Activated B cell treated with CpG ODN at 0.5 μM for 24 hours (primary cell): ENCODE measurements around the gene DACT2. TPM values are rescaled to one million over a fixed set of nuclear protein-coding genes. Genes with fewer than 3 reads are reported as not detected.

ENCODE experiments used
- ATAC-seq: fragments of 200-7000 bp; cut with Tn5 transposase; one replicate; pipeline ENCODE4 v1.10.0; 2021; ENCODE audit warnings: low read depth, mild to moderate bottlenecking, moderate library complexity
- CTCF ChIA-PET: fragments of 350-600 bp; sonication (Branson Sonifier 250); formaldehyde crosslinking; loops from one replicate; lab custom pipeline; 2021; ENCODE audit warnings: antibody characterized with exemption; lab: Charles Lee
- POLR2A ChIA-PET: fragments of 350-600 bp; sonication (Branson Sonifier 250); formaldehyde crosslinking; loops from one replicate; lab custom pipeline; 2021; ENCODE audit warnings: antibody characterized with exemption; lab: Charles Lee
- DNase-seq: peaks from one replicate; pipeline ENCODE4 v3.0.0; 2022
- H3K27ac Mint-ChIP-seq: one replicate; pipeline ENCODE4 v1.8.0; 2020; ENCODE audit warnings: mixed read lengths
- H3K27me3 Mint-ChIP-seq: one replicate; pipeline ENCODE4 v1.8.0; 2021; ENCODE audit warnings: mixed read lengths
- H3K36me3 Mint-ChIP-seq: one replicate; pipeline ENCODE4 v1.8.0; 2021; ENCODE audit warnings: low read depth, mixed read lengths
- H3K4me1 Mint-ChIP-seq: one replicate; pipeline ENCODE4 v1.8.0; 2021; ENCODE audit warnings: mixed read lengths
- H3K4me3 Mint-ChIP-seq: one replicate; pipeline ENCODE4 v1.8.0; 2020; ENCODE audit warnings: mild to moderate bottlenecking, mixed read lengths
- H3K9me3 Mint-ChIP-seq: one replicate; pipeline ENCODE4 v1.8.0; 2020; ENCODE audit warnings: mixed read lengths
- intact Hi-C: fragments of 100-400 bp; cut with micrococcal nuclease; formaldehyde crosslinking; loops from one replicate; pipeline ENCODE4 v1.15.1; 2024
- total RNA-seq: library from RNA; stranded (reverse); gene quantifications from 2 replicates; pipeline ENCODE4 v1.2.3, GENCODE V29; 2022
- TF ChIP-seq, protein P1 (sequence below): fragments of 200-600 bp; IDR thresholded peaks from one replicate; pipeline ENCODE4 v1.8.0; 2022; ENCODE audit warnings: antibody characterized with exemption, mild to moderate bottlenecking

Gene DACT2
- total RNA-seq, 1 donor from 2014 or later: not detected

DNA sequence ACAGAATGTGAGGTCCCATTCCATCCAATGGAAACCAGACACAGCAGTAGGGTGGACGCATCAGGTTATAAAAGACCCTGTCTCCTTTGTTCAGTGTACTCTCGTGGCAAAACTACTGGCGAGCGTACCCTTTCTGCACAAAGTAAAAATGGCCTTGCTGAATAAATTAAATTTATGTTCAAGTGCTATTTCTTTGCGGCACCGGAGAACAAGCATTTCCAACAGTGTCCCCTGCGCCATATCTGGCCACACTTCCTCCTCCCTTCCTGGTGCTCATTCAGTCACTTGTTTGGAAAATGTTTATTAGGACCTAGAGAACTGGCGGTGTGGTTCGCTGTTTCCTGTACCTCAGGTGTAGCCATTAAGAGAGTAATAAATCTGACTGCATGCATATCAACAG, 46.9 kb upstream of the DACT2 start:
- no peak for ATAC-seq
- Mint-ChIP-seq H3K36me3 (no peaks in the 10 kb centered on the region), H3K4me3 (no peak overlapping the region), H3K27me3 (peaks cover 1% of the 10 kb centered on the region), H3K27ac (no peak overlapping the region), H3K9me3 (no peaks in the 10 kb centered on the region), H3K4me1 (no peaks in the 10 kb centered on the region)
- TF ChIP-seq, protein P1, sequence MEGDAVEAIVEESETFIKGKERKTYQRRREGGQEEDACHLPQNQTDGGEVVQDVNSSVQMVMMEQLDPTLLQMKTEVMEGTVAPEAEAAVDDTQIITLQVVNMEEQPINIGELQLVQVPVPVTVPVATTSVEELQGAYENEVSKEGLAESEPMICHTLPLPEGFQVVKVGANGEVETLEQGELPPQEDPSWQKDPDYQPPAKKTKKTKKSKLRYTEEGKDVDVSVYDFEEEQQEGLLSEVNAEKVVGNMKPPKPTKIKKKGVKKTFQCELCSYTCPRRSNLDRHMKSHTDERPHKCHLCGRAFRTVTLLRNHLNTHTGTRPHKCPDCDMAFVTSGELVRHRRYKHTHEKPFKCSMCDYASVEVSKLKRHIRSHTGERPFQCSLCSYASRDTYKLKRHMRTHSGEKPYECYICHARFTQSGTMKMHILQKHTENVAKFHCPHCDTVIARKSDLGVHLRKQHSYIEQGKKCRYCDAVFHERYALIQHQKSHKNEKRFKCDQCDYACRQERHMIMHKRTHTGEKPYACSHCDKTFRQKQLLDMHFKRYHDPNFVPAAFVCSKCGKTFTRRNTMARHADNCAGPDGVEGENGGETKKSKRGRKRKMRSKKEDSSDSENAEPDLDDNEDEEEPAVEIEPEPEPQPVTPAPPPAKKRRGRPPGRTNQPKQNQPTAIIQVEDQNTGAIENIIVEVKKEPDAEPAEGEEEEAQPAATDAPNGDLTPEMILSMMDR: no peak
- intact Hi-C loops: no loop called here
- no peak for DNase-seq
- POLR2A ChIA-PET: no interaction called here
- CTCF ChIA-PET: no interaction called here

DNA sequence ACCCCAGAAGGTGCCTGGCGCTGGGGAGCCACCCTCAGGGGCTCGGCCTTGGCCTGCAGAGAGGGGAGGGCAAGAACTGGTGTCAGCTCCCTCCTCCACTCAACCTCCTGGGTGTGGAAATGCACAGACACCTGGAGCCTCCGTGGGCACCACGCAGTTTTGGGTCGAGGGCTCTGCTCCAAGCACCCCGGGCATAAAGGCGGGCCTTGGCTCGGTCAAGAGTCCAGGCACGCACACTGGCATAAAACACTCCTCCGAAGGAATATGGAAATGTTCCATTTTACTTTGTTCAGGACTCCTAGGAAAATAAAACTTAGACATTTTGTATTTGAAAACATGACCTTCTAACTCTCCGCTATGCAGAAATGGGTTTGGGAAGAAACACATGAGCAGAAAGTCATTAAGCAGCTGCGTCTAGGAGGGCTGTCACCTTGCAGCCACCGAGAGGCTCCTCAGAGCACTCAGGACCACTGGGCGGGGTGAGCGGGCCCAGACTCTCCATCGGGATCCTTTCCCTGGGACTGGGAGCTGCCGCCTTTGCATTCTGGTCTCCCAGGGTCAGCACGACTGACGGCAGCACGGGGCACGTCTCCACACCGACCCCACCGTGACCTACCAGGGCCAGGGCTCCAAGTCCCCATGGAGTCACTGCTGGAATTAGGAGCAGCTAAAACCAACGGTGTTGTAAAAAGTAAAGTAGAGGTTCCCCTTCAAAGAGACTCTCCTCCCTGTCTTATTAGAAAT, 46.0 kb upstream of the DACT2 start:
- intact Hi-C loops: no loop called here
- Mint-ChIP-seq H3K27me3 (peaks cover 1% of the 10 kb centered on the region), H3K36me3 (no peaks in the 10 kb centered on the region), H3K9me3 (no peaks in the 10 kb centered on the region), H3K4me3 (no peak overlapping the region), H3K4me1 (no peaks in the 10 kb centered on the region), H3K27ac (no peak overlapping the region)
- ATAC-seq (no peak), DNase-seq (no peak)
- TF ChIP-seq, protein P1: no peak
- ChIA-PET POLR2A (no interaction called here), CTCF (no interaction called here)

DNA sequence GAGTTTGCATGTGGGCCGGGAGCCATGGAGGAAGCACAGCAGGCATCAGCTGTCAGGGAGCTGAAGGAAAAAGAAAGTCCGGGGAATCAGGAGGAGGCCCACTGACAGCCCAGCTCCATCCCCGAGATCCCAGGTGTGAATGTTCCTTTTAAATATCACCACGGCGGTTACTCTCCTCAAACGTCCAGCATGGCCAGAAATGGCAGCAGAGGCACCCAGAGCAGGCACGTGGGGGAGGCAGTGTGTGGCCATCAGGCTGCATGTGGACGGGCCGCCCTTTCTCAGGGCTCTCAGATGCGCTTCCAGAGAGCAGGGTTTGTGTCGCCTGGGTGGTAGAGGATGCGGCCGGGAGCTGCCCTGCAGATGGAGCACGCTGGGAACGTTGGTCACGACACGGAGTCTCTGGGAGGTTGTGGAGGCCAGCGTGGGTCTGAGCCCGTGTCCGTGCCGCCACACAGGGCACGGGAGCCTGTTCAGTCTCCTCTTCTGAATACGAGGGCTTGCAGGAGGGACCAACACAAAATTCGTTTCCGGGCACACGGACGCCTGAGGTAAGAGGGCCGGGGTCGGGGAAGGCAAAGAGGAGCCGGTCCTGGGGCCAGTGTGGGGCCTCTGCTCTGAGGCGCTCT, 45.3 kb upstream of the DACT2 start:
- ATAC-seq: no peak
- CTCF ChIA-PET: no interaction called here
- no peaks in the 10 kb centered on the region for H3K4me1 Mint-ChIP-seq
- DNase-seq: no peak
- H3K9me3 Mint-ChIP-seq: peaks cover 2% of the 10 kb centered on the region
- H3K27me3 Mint-ChIP-seq: peaks cover 1% of the 10 kb centered on the region
- no peaks in the 10 kb centered on the region for H3K36me3 Mint-ChIP-seq
- intact Hi-C loops: no loop called here
- H3K27ac Mint-ChIP-seq: no peak overlapping the region
- H3K4me3 Mint-ChIP-seq: no peak overlapping the region
- TF ChIP-seq, protein P1: no peak
- POLR2A ChIA-PET: no interaction called here

DNA sequence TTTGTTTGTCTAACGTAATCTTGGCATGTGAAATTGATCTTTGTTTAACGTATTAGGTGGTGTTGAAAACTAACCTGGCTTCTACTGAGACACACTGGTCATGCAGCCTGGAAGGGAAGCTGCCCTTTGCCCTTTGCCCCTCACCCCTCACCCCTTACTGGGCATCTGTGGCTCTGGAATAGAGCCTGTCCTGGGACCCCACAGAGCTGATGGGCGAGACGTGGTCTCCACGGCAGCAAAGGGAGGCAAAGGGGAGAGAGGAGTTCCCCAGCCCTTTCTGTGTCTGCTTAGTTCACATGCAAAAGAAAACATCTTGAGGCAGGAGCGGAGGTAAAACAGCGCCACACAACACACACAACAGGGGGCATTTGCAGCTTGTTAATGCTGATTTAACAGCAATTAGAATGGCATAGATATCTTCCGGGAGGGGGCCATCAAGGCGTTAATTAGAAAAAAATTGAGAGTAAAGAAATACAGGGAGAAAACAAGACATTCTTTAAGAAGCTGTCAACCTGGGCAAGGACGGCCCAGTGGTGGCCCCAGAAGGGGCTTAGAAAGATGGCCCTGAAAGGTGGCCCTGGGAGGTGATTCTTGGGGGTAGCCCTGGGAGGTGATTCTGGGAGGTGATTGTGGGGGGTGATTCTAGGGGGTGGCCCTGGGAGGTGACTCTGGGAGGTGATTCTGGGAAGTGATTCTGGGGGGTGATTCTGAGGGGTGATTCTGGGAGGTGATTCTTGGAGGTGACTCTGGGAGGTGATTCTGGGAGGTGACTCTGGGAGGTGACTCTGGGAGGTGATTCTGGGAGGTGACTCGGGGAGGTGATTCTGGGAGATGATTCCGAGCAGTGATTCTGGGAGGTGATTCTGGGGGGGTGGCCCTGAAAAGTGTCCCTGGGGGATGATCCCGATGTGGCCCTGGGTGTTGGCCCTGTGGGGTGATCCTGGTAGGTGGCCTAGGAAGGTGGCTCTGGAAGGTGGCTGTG, 44.5 kb upstream of the DACT2 start:
- no peak for ATAC-seq

More for the DNA sequence above, 44.5 kb upstream of the DACT2 start:
- DNase-seq: no peak
- intact Hi-C loops: no loop called here
- H3K4me1 Mint-ChIP-seq: no peaks in the 10 kb centered on the region
- TF ChIP-seq, protein P1: no peak
- ChIA-PET CTCF (no interaction called here), POLR2A (no interaction called here)
- H3K27ac Mint-ChIP-seq: no peak overlapping the region
- H3K27me3 Mint-ChIP-seq: peaks cover 1% of the 10 kb centered on the region
- no peaks in the 10 kb centered on the region for H3K36me3 Mint-ChIP-seq
- H3K4me3 Mint-ChIP-seq: no peak overlapping the region
- H3K9me3 Mint-ChIP-seq: peaks cover 3% of the 10 kb centered on the region
